Neutrophil (primary cell): ENCODE measurements around the gene ZNG1E.
"Not testable (repeated sequence)": the region's sequence is repeated elsewhere in the genome, so short reads cannot be mapped to it uniquely, and the experiment has no call there.

ENCODE experiments used
- H3K27ac ChIP-seq: fragments of 200-600 bp; sonication (generic); 2 replicates; pipeline ENCODE4 v1.5.1; 2016; ENCODE audit warnings: mild to moderate bottlenecking, moderate library complexity
- H3K27me3 ChIP-seq: fragments of 200-600 bp; sonication (generic); 2 replicates; pipeline ENCODE4 v1.6.0; 2016; ENCODE audit warnings: mild to moderate bottlenecking
- H3K36me3 ChIP-seq: fragments of 200-600 bp; sonication (generic); 2 replicates; pipeline ENCODE4 v1.5.1; 2017
- H3K4me1 ChIP-seq, 2 experiments: fragments of 200-600 bp in 1 of 2; sonication (generic) in 1 of 2; 1 replicate in 1 of 2; 2 replicates in 1 of 2; pipeline versions ENCODE4 v1.5.1 to v1.6.1; 2013 to 2016; ENCODE audit warnings: low read depth in 1 of 2, low read length in 1 of 2, mild to moderate bottlenecking in 1 of 2, moderate library complexity in 1 of 2; ENCODE audit not compliant: control insufficient read depth in 1 of 2, insufficient read depth in 1 of 2
- H3K4me3 ChIP-seq, 2 experiments: fragments of 200-600 bp in 1 of 2; sonication (generic) in 1 of 2; 1 replicate in 1 of 2; 2 replicates in 1 of 2; pipeline ENCODE4 v1.5.1; 2013 to 2016; ENCODE audit warnings: low read depth in 1 of 2, low read length in 1 of 2, mild to moderate bottlenecking in 1 of 2, moderate library complexity in 1 of 2
- H3K9me3 ChIP-seq: fragments of 200-600 bp; sonication (generic); 2 replicates; pipeline ENCODE4 v1.5.1; 2016

ZNG1E gene

DNA sequence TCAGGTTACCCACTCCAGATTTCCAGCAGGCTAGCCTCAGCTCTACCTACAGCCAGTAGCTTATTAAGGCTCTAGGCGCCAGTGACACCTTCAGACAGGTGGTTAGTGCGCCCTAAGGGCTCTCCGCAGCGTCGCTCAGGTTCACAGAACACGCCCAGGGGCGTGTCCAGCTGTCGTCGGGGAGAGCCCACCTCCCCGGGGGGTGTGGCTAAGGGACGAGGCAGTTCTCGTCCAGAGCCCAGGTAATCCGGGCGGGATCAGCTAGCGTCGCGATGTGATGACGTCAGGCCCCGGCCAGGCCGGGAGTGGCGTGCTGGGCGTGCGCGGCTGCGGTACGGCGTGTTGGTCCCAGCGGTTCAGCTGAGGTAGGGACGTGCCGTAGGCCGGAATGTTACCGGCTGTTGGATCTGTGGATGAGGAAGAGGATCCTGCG, at the start of gene ZNG1E:
Gene ZNG1E (plus strand): TSS at position 340 of the 433 bp plus-strand sequence. CDS start 49 bp downstream, at position 389.
- peak within 1 kb of the TSS; percentile 62 for H3K27ac ChIP-seq

DNA sequence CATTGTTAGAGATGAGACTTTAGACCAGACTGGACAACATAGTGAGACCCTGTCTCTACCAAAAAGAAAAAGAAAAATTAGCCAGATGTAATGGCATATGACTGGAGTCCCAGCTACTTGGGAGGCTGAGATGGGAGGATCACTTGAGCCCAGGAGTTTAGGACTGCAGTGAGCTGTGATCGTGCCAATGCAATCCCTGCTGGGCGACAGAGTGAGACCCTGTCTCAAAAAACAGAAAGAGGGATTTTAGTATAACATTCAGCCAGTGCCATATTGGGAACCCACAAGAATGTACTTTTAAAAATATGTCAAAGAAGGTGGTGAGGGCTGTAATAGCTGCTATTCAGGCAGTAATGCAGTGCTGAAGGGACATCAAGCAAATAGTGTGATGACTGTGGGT, 2.1 kb upstream of the ZNG1E start:
- H3K27me3 ChIP-seq, H3K4me1 ChIP-seq, H3K4me3 ChIP-seq, H3K36me3 ChIP-seq, H3K9me3 ChIP-seq: not testable (repeated sequence)
- H3K27ac ChIP-seq, result peak overlapping the region; percentile 21

More for the DNA sequence above, at the start of gene ZNG1E:
- peak within 1 kb of the TSS; percentile 44 to 49 for H3K4me3 ChIP-seq
- H3K4me1 ChIP-seq, H3K9me3 ChIP-seq, H3K36me3 ChIP-seq, H3K27me3 ChIP-seq: not testable (repeated sequence)

DNA sequence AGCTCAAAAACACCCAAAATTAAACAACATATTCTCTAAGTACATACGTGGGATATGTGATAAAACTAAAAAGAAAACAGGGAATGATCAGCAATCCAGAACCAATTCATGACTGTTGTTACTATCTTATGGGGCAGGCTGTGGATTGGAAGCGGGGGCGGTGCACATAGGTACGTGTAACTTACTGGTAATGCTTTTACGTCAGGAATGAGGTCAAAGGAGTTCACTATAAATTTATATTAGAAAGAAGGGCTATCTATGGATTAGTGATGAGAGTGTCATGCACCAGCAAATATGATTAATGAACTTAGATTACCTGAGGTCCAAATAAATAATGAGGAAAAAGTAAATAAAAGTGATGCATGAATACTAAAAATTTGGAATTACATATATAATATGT, 710 bp upstream of the ZNG1E start:
- H3K36me3 ChIP-seq, H3K27me3 ChIP-seq, H3K9me3 ChIP-seq, H3K4me1 ChIP-seq: not testable (repeated sequence)
- Histone ChIP-seq H3K27ac (peak overlapping the region; percentile 35), H3K4me3 (peak overlapping the region in 1 of 2 experiments; percentile 49)

DNA sequence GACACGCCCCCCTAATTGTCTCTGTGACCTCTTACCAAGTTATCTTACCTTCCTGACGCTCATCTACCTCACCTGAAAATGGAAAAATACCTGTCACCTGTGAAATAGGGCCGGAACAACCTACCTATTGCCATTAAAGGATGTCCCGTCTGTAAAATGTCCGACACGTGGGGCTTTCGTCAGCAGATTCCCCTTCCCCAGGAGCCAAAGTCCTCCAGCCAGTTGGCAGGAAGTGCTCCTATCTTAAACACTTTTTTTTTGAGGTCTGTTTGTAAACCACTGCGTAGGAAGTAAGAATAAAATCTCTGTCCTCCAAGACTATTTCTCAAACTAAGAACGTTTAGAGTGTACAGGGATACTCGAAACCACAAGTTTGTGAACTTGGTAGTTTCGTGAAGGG, 661 bp downstream of the ZNG1E start:
- H3K4me1 ChIP-seq, H3K27me3 ChIP-seq, H3K4me3 ChIP-seq, H3K27ac ChIP-seq, H3K9me3 ChIP-seq, H3K36me3 ChIP-seq: not testable (repeated sequence)

DNA sequence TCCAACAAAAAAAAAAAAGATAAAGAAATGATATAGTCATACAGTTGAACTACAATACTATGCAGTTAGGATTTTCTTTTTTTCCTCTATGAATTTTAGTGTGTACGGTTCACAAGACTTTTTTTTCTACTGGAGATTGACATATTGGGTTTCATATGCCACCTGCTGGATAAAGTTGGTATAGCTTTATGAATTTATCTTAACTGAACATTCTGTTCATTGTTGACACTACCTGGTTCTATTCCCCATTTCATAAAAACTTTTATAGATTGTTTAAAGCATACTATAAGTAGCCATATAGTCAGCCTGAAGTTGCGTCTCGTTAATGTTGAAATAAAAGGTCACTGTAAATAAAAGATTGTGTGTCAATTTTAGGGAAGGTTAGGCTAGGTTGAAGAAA, 2.8 kb downstream of the ZNG1E start:
- H3K27me3 ChIP-seq, H3K9me3 ChIP-seq, H3K4me1 ChIP-seq, H3K36me3 ChIP-seq, H3K27ac ChIP-seq, H3K4me3 ChIP-seq: not testable (repeated sequence)

DNA sequence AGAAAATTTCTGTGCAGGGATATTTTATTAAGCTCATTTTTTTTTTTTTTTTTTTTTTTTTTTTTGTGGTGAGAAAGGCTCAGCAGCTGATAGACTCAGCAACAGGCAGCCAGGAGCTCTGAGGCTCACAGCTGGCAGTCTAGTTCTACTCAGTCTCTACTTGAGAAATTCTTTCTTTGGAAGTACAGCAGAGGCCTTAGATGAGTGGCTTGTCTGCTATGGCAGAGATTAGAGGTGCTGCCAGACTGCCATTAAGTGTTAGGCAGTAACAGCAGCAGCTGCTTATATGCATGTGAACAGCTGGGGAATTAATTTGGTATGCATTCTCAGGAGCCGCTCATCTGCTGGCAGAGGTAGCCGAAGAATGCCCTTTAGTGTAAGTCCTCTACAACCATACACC, 27.8 kb downstream of the ZNG1E start:
- not testable (repeated sequence) for H3K4me1 ChIP-seq, H3K9me3 ChIP-seq, H3K27ac ChIP-seq, H3K36me3 ChIP-seq, H3K27me3 ChIP-seq, H3K4me3 ChIP-seq

DNA sequence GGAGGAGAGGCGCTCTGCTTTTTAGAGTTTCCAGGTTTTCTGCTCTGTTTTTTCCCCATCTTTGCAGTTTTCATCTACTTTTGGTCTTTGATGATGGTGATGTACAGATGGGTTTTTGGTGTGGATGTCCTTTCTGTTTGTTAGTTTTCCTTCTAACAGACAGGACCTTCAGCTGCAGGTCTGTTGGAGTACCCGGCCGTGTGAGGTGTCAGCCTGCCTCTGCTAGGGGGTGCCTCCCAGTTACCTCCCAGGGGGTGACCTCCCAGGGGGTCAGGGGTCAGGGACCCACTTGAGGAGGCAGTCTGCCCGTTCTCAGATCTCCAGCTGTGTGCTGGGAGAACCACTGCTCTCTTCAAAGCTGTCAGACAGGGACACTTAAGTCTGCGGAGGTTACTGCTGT, 38.7 kb downstream of the ZNG1E start:
- not testable (repeated sequence) for H3K36me3 ChIP-seq, H3K4me1 ChIP-seq, H3K4me3 ChIP-seq, H3K27ac ChIP-seq, H3K9me3 ChIP-seq, H3K27me3 ChIP-seq

DNA sequence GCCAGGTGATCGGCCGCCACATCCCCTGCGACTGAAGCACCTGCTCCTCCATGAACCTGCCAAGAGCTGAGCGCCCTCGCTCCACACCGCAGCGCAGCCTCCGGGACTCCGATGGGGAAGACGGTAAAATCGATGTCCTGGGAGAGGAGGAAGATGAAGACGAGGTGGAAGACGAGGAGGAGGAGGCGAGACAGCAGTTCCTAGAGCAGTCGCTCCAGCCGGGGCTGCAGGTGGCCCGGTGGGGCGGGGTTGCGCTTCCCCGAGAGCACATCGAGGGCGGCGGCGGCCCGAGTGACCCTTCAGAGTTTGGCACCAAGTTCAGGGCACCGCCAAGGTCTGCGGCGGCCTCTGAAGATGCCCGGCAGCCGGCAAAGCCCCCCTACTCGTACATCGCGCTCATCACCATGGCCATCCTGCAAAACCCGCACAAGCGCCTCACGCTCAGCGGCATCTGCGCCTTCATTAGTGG, 61.4 kb downstream of the ZNG1E start, which contains the start of gene FOXD4L4:
Gene FOXD4L4 (plus strand): TSS at position 51 of the 469 bp plus-strand sequence. CDS start 0 bp downstream, at position 51.
- H3K27me3 ChIP-seq, result peaks cover 28% of the 10 kb centered on the region
- not testable (repeated sequence) for H3K9me3 ChIP-seq, H3K27ac ChIP-seq, H3K4me3 ChIP-seq, H3K4me1 ChIP-seq, H3K36me3 ChIP-seq

DNA sequence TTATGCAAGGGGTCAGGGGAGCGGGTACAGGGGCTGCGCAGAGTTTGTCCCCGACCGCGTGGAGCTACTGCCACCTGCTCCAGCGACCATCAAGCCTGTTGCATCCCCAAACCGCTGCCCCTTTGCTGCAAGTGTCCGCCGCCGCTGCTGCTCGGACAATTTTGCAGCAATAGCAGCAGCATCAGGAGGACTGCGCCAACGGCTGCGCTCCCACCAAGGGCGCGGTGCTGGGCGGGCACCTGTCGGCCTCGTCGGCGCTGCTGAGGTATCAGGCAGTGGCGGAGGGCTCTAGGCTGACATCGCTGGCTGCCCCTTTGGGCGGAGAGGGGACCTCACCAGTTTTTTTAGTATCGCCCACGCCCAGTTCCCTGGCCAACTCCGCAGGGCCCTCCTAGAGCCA, 62.4 kb downstream of the ZNG1E start:
- not testable (repeated sequence) for H3K4me3 ChIP-seq, H3K27ac ChIP-seq, H3K36me3 ChIP-seq, H3K4me1 ChIP-seq, H3K9me3 ChIP-seq
- peaks cover 28% of the 10 kb centered on the region for H3K27me3 ChIP-seq
